Measurements from ENCODE around the gene BEND5. TPM values are rescaled to one million over a fixed set of nuclear protein-coding genes. Genes with fewer than 3 reads are reported as not detected.

The BEND5 gene
- polyA plus RNA-seq, 3 donors: 0.13 TPM; not detected in 2

GRCh38 chr1:48820491-48820890 is 43.8 kb upstream of the BEND5 start:
- H3K36me3 ChIP-seq (replicated peaks in 1 of 2; ENCODE audit: control insufficient read depth in 1 of 2, insufficient read depth in 2 of 2, low read length in 2 of 2): no peaks in the 10 kb centered on the region
- H4K20me1 ChIP-seq (ENCODE audit: insufficient read depth, low read length): no peaks in the 10 kb centered on the region
- H3K27me3 ChIP-seq (ENCODE audit: control insufficient read depth in 2 of 2, insufficient read depth in 2 of 2, low read length in 2 of 2): no peaks in the 10 kb centered on the region
- DNase-seq: no peak
- Mint-ChIP-seq H3K4me1 (no peaks in the 10 kb centered on the region), H3K9me3 (no peaks in the 10 kb centered on the region), H3K4me3 (no peak overlapping the region), H3K36me3 (no peaks in the 10 kb centered on the region), H3K27ac (no peak overlapping the region), H3K27me3 (ENCODE audit: low read depth in 3 of 3) (peaks cover 2 to 5% (median 3%) of the 10 kb centered on the region in 3 donors)
- no peak overlapping the region for H3K4me3 ChIP-seq (replicated peaks in 1 of 3; ENCODE audit: low read depth in 2 of 3, low read length in 3 of 3)
- no peak overlapping the region for H2AFZ ChIP-seq (ENCODE audit: insufficient read depth, low read depth, low read length, poor library complexity, severe bottlenecking)
- no CpG with 5 or more reads among the region's 3 CpGs for WGBS (ENCODE audit: insufficient coverage)
- H3K9ac ChIP-seq (ENCODE audit: insufficient read depth, low read length, poor library complexity, severe bottlenecking): no peak overlapping the region
- no peaks in the 10 kb centered on the region for H3K9me3 ChIP-seq (replicated peaks in 1 of 2; ENCODE audit: control insufficient read depth in 1 of 2, insufficient read depth in 1 of 2, low read length in 2 of 2)
- intact Hi-C loops (cut with micrococcal nuclease): no loop called here
- H3K27ac ChIP-seq (ENCODE audit: low read depth in 1 of 2, low read length in 2 of 2): no peak overlapping the region
- H3K79me2 ChIP-seq (ENCODE audit: insufficient read depth, low read length): no peaks in the 10 kb centered on the region
- no peak overlapping the region for H3K4me2 ChIP-seq (replicated peaks; ENCODE audit: extremely low read depth, low read length, poor library complexity, severe bottlenecking)
- H3K4me1 ChIP-seq (ENCODE audit: control insufficient read depth in 1 of 2, insufficient read depth in 2 of 2, low read length in 2 of 2): no peaks in the 10 kb centered on the region
- TF ChIP-seq CTCF (IDR thresholded peaks at IDR 0.05): no peak

DNA sequence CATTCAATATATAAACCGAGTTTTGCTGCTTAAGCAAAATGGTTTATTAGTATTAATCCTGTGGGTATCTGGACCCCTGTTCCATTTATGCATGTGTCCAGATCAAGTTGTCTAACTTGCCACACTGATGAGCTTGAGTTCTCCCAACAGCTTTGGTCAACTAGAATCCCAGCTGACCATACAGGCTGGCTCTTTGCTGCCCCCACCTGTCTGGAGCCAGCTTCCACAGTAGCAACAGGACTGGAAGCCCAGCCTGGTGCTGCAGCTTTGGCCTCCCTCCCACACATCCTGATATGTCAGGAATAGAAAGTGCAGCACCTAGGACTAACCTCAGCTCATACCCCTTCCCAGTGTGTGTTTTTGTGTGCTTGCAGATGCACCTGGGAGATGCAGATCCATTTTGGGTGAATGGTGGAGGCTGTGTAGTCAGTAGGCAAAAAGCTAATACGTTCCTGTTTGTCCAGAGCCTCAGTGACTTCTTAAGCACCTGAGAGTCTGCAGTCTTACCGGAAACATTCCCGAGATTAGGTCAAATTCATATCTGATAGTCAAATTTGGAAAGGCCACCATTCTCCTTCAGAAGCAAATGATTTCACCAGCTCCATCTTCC is 40.9 kb upstream of the BEND5 start:
- peak; percentile 75 for TF ChIP-seq CTCF (IDR thresholded peaks at IDR 0.05)
- WGBS (ENCODE audit: insufficient coverage): 92% methylated on average over 3 of the region's 4 CpGs
- no peaks in the 10 kb centered on the region for H3K36me3 ChIP-seq (replicated peaks in 1 of 2; ENCODE audit: control insufficient read depth in 1 of 2, insufficient read depth in 2 of 2, low read length in 2 of 2)
- no peaks in the 10 kb centered on the region for H3K4me1 Mint-ChIP-seq
- DNase-seq: peak; percentile 2 to 30 (median 25)
- no peak overlapping the region for H3K27ac ChIP-seq (ENCODE audit: low read depth in 1 of 2, low read length in 2 of 2)
- H3K9ac ChIP-seq (ENCODE audit: insufficient read depth, low read length, poor library complexity, severe bottlenecking): no peak overlapping the region
- no peak overlapping the region for H3K4me3 ChIP-seq (replicated peaks in 1 of 3; ENCODE audit: low read depth in 2 of 3, low read length in 3 of 3)
- H3K36me3 Mint-ChIP-seq: no peaks in the 10 kb centered on the region
- intact Hi-C loops (cut with micrococcal nuclease): loop anchor here in 1 of 2 donors (5.0 kb wide), 1 partner anchor 140 kb away; no protein-coding TSS in a partner anchor
- no peaks in the 10 kb centered on the region for H4K20me1 ChIP-seq (ENCODE audit: insufficient read depth, low read length)
- H3K4me3 Mint-ChIP-seq: no peak overlapping the region
- H3K4me2 ChIP-seq (replicated peaks; ENCODE audit: extremely low read depth, low read length, poor library complexity, severe bottlenecking): no peak overlapping the region
- no peak overlapping the region for H3K27ac Mint-ChIP-seq
- H3K4me1 ChIP-seq (ENCODE audit: control insufficient read depth in 1 of 2, insufficient read depth in 2 of 2, low read length in 2 of 2): no peaks in the 10 kb centered on the region
- no peaks in the 10 kb centered on the region for H3K9me3 ChIP-seq (replicated peaks in 1 of 2; ENCODE audit: control insufficient read depth in 1 of 2, insufficient read depth in 1 of 2, low read length in 2 of 2)
- no peaks in the 10 kb centered on the region for H3K27me3 ChIP-seq (ENCODE audit: control insufficient read depth in 2 of 2, insufficient read depth in 2 of 2, low read length in 2 of 2)
- H3K79me2 ChIP-seq (ENCODE audit: insufficient read depth, low read length): no peaks in the 10 kb centered on the region
- peaks cover 0 to 1% (median 0%) of the 10 kb centered on the region in 3 donors for H3K27me3 Mint-ChIP-seq (ENCODE audit: low read depth in 3 of 3)
- no peaks in the 10 kb centered on the region for H3K9me3 Mint-ChIP-seq
- H2AFZ ChIP-seq (ENCODE audit: insufficient read depth, low read depth, low read length, poor library complexity, severe bottlenecking): no peak overlapping the region

Data from CD14-positive monocyte (primary cell).